Stimulated activated CD8-positive, alpha-beta memory T cell treated with anti-CD3 and anti-CD28 coated beads, Interleukin-7, amount 100 ng/mL, for 24 hours (primary cell): ENCODE measurements around the gene ADGRD1.

Source experiments
- DNase-seq: peaks from one replicate; pipeline ENCODE4 v3.0.0-alpha.2; 2020; ENCODE audit warnings: low read depth

Gene ADGRD1

GRCh38 chr12:131074221-131075083 lies 120.7 kb downstream of the ADGRD1 start:
- DNase-seq = no peak

GRCh38 chr12:131075194-131075593 lies 121.5 kb downstream of the ADGRD1 start:
- DNase-seq = no peak

GRCh38 chr12:131075611-131076010 lies 121.9 kb downstream of the ADGRD1 start:
- DNase-seq = no peak

- no peak for DNase-seq
Observed at GRCh38 chr12:131076296-131076695, 122.6 kb downstream of the ADGRD1 start.

- DNase-seq = no peak
Observed at GRCh38 chr12:131076791-131077747, 123.4 kb downstream of the ADGRD1 start.

GRCh38 chr12:131077931-131078391 lies 124.3 kb downstream of the ADGRD1 start:
- DNase-seq = no peak

GRCh38 chr12:131082290-131083194 lies 128.8 kb downstream of the ADGRD1 start:
- no peak for DNase-seq

GRCh38 chr12:131084341-131085011 lies 130.8 kb downstream of the ADGRD1 start:
- no peak for DNase-seq

GRCh38 chr12:131085125-131085815 lies 131.6 kb downstream of the ADGRD1 start:
- no peak for DNase-seq

- no peak for DNase-seq
Observed at GRCh38 chr12:131085816-131086591, 132.3 kb downstream of the ADGRD1 start.

- DNase-seq = no peak
Observed at GRCh38 chr12:131087302-131087818, 133.7 kb downstream of the ADGRD1 start.

- DNase-seq = no peak
Observed at GRCh38 chr12:131087991-131088700, 134.4 kb downstream of the ADGRD1 start.

GRCh38 chr12:131088701-131089530 lies 135.2 kb downstream of the ADGRD1 start:
- no peak for DNase-seq

- DNase-seq = no peak
Observed at GRCh38 chr12:131089531-131090273, 136.0 kb downstream of the ADGRD1 start.

- no peak for DNase-seq
Observed at GRCh38 chr12:131090274-131091210, 136.8 kb downstream of the ADGRD1 start.

GRCh38 chr12:131091413-131091975 lies 137.8 kb downstream of the ADGRD1 start:
- no peak for DNase-seq
